Small intestine (tissue), 7 donors: ENCODE results near the gene POMGNT1. TPM values are rescaled to one million over a fixed set of nuclear protein-coding genes. Genes with fewer than 3 reads are reported as not detected.
"Not testable (repeated sequence)": the region's sequence is repeated elsewhere in the genome, so short reads cannot be mapped to it uniquely, and the experiment has no call there.

Experiments
- DNase-seq, 2 donors: peaks; one replicate each; pipeline versions ENCODE4 v3.0.0 to v3.0.0-alpha.2; 2013
- FAIRE-seq: peaks from 2 replicates; lab custom pipeline; 2012; peaks lifted over from hg19 to GRCh38; lab: Jason Lieb, UNC
- H3K27ac ChIP-seq, 3 donors: one replicate each; pipeline ENCODE4 v1.5.1; 2013; ENCODE audit warnings: low read length in 2 of 3, mild to moderate bottlenecking in 2 of 3, control low read depth in 1 of 3, inconsistent platforms in 1 of 3, low read depth in 1 of 3, moderate library complexity in 1 of 3
- H3K27me3 ChIP-seq, 3 donors: one replicate each; pipeline ENCODE4 v1.6.1; 2013; ENCODE audit warnings: low read length in 3 of 3, inconsistent platforms in 1 of 3; ENCODE audit not compliant: control insufficient read depth in 3 of 3, insufficient read depth in 3 of 3
- H3K36me3 ChIP-seq, 3 donors: one replicate each; pipeline ENCODE4 v1.6.1; 2013; ENCODE audit warnings: low read length in 3 of 3, inconsistent platforms in 1 of 3, low read depth in 1 of 3, mild to moderate bottlenecking in 1 of 3, moderate library complexity in 1 of 3; ENCODE audit not compliant: control insufficient read depth in 3 of 3, insufficient read depth in 2 of 3
- H3K4me1 ChIP-seq, 3 donors: one replicate each; pipeline ENCODE4 v1.6.1; 2013; ENCODE audit warnings: low read length in 2 of 3, inconsistent platforms in 1 of 3, low read depth in 1 of 3, mild to moderate bottlenecking in 1 of 3, moderate library complexity in 1 of 3; ENCODE audit not compliant: control insufficient read depth in 3 of 3, insufficient read depth in 2 of 3
- H3K4me3 ChIP-seq, 3 donors: one replicate each; pipeline ENCODE4 v1.5.1; 2013; ENCODE audit warnings: low read length in 3 of 3, control low read depth in 1 of 3, inconsistent platforms in 1 of 3, low read depth in 1 of 3, mild to moderate bottlenecking in 1 of 3, moderate library complexity in 1 of 3
- H3K9me3 ChIP-seq, 2 donors: one replicate each; pipeline ENCODE4 v1.6.1; 2013; ENCODE audit warnings: low read depth in 1 of 2, low read length in 1 of 2; ENCODE audit not compliant: control insufficient read depth in 2 of 2, insufficient read depth in 1 of 2
- WGBS, 3 donors: extraction: QIAGEN DNeasy Blood & Tissue Kit; methylation state at CpG; one replicate each; pipeline ENCODE4 v1.1.7; 2013; 5-methylcytosine and 5-hydroxymethylcytosine counted together
- polyA plus RNA-seq, 4 donors: library from polyadenylated mRNA; stranded (reverse) in 3 of 4; unstranded in 1 of 4; fragments of 200-250 nt in 3 of 4; fragments of 120-200 nt in 1 of 4; gene quantifications; one replicate each; pipeline versions ENCODE4 v1.2.1 to v1.2.3, GENCODE V29; 2013
- donor health status: healthy with polysubstance abuse.
- donor health status: control.
- donor health status: control.
- donor health status: Bipolar disorder and iron deficiency.
- donor health status: healthy.

POMGNT1 gene
- polyA plus RNA-seq, 4 donors: 37.6 to 81.3 (median 48.8) TPM

- FAIRE-seq, H3K4me1 ChIP-seq, H3K27ac ChIP-seq, H3K9me3 ChIP-seq, DNase-seq, H3K36me3 ChIP-seq, H3K4me3 ChIP-seq, H3K27me3 ChIP-seq: not testable (repeated sequence)
- WGBS, 3 donors: 84 to 100% (median 91%) methylated on average over 1 to 11 of the region's 38 CpGs
These were observed 43.5 kb upstream of the POMGNT1 start for GRCh38 chr1:46241733-46242132.

- H3K27me3 ChIP-seq, H3K9me3 ChIP-seq, H3K27ac ChIP-seq, H3K36me3 ChIP-seq, H3K4me3 ChIP-seq, H3K4me1 ChIP-seq, DNase-seq, FAIRE-seq: not testable (repeated sequence)
- WGBS, 3 donors: 61 to 70% (median 67%) methylated on average over 1 of the region's 1 CpG
These were observed 40.6 kb upstream of the POMGNT1 start for GRCh38 chr1:46238865-46239264.

- FAIRE-seq: no peak
- peaks cover 0 to 7% of the 10 kb centered on the region in 2 donors for H3K9me3 ChIP-seq
- H3K4me1 ChIP-seq: no peaks in the 10 kb centered on the region
- no peaks in the 10 kb centered on the region for H3K36me3 ChIP-seq
- no peaks in the 10 kb centered on the region for H3K27me3 ChIP-seq
- DNase-seq: no peak
- 89 to 94% (median 93%) methylated on average over 4 of the region's 4 CpGs for WGBS, 3 donors
- no peak overlapping the region for H3K27ac ChIP-seq
- no peak overlapping the region for H3K4me3 ChIP-seq
These were observed 38.6 kb upstream of the POMGNT1 start for GRCh38 chr1:46236882-46237281.

GRCh38 chr1:46231231-46231630 is 33.0 kb upstream of the POMGNT1 start:
- WGBS, 3 donors: 96 to 99% (median 98%) methylated on average over 3 of the region's 3 CpGs
- H3K27me3 ChIP-seq, H3K4me1 ChIP-seq, H3K27ac ChIP-seq, H3K4me3 ChIP-seq, H3K9me3 ChIP-seq, DNase-seq, H3K36me3 ChIP-seq, FAIRE-seq: not testable (repeated sequence)

- FAIRE-seq (no peak), DNase-seq (no peak)
- WGBS, 3 donors: 87 to 94% (median 92%) methylated on average over 4 of the region's 4 CpGs
- Histone ChIP-seq H3K9me3 (no peaks in the 10 kb centered on the region), H3K27me3 (no peaks in the 10 kb centered on the region), H3K36me3 (no peaks in the 10 kb centered on the region), H3K27ac (no peak overlapping the region), H3K4me3 (no peak overlapping the region), H3K4me1 (peaks cover 0 to 7% (median 0%) of the 10 kb centered on the region in 3 donors)
These were observed 26.7 kb upstream of the POMGNT1 start for GRCh38 chr1:46224966-46225365.

- DNase-seq (peak; percentile 83 to 85), FAIRE-seq (no peak)
- 9 to 17% (median 11%) methylated on average over 6 of the region's 6 CpGs for WGBS, 3 donors
- Histone ChIP-seq H3K9me3 (no peaks in the 10 kb centered on the region), H3K27me3 (no peaks in the 10 kb centered on the region), H3K36me3 (no peaks in the 10 kb centered on the region), H3K4me3 (no peak overlapping the region), H3K4me1 (peaks cover 0 to 7% (median 0%) of the 10 kb centered on the region in 3 donors), H3K27ac (no peak overlapping the region)
These were observed 25.3 kb upstream of the POMGNT1 start for GRCh38 chr1:46223472-46223943.

GRCh38 chr1:46223055-46223454 is 24.8 kb upstream of the POMGNT1 start:
- not testable (repeated sequence) for FAIRE-seq, H3K4me3 ChIP-seq, H3K9me3 ChIP-seq, H3K27me3 ChIP-seq, H3K27ac ChIP-seq, DNase-seq, H3K4me1 ChIP-seq, H3K36me3 ChIP-seq
- 67 to 81% (median 75%) methylated on average over 11 of the region's 11 CpGs for WGBS, 3 donors

- H3K4me1 ChIP-seq: peaks cover 0 to 7% (median 0%) of the 10 kb centered on the region in 3 donors
- H3K9me3 ChIP-seq: no peaks in the 10 kb centered on the region
- H3K27ac ChIP-seq: no peak overlapping the region
- no peaks in the 10 kb centered on the region for H3K36me3 ChIP-seq
- WGBS, 3 donors: 18 to 52% (median 39%) methylated on average over 4 of the region's 4 CpGs
- no peaks in the 10 kb centered on the region for H3K27me3 ChIP-seq
- no peak overlapping the region for H3K4me3 ChIP-seq
- DNase-seq (peak in 1 of 2 donors; percentile 64), FAIRE-seq (no peak)
These were observed 23.5 kb upstream of the POMGNT1 start for GRCh38 chr1:46221749-46222148.

- 83 to 92% (median 84%) methylated on average over 3 of the region's 3 CpGs for WGBS, 3 donors
These were observed 22.6 kb upstream of the POMGNT1 start for GRCh38 chr1:46220808-46221207.

More at GRCh38 chr1:46220808-46221207, 22.6 kb upstream of the POMGNT1 start:
- DNase-seq: no peak
- H3K27ac ChIP-seq: no peak overlapping the region
- H3K4me3 ChIP-seq: no peak overlapping the region
- no peaks in the 10 kb centered on the region for H3K36me3 ChIP-seq
- H3K9me3 ChIP-seq: no peaks in the 10 kb centered on the region
- H3K4me1 ChIP-seq: peaks cover 0 to 7% (median 0%) of the 10 kb centered on the region in 3 donors
- FAIRE-seq: no peak
- H3K27me3 ChIP-seq: no peaks in the 10 kb centered on the region
